Activated CD4-positive, alpha-beta memory T cell treated with anti-CD3 and anti-CD28 coated beads, Interleukin-2, amount 10 ng/mL, durations not matched to agents 7 days and 5 days (primary cell): ENCODE data around the gene UTS2R. TPM values are rescaled to one million over a fixed set of nuclear protein-coding genes. Genes with fewer than 3 reads are reported as not detected.
A peak's percentile ranks its signal among the peaks of the same experiment; 100 is the strongest.

Experiments used
- CTCF ChIA-PET: fragments of 350-600 bp; sonication (Branson Sonifier 250); formaldehyde crosslinking; loops from one replicate; lab custom pipeline; 2021; ENCODE audit warnings: antibody characterized with exemption, inconsistent platforms; lab: Charles Lee
- POLR2A ChIA-PET: fragments of 350-600 bp; sonication (Branson Sonifier 250); formaldehyde crosslinking; loops from one replicate; lab custom pipeline; 2021; ENCODE audit warnings: antibody characterized with exemption; lab: Charles Lee
- DNase-seq: peaks from one replicate; pipeline ENCODE4 v3.0.0-alpha.2; 2020
- H3K27ac Mint-ChIP-seq: one replicate; pipeline ENCODE4 v1.8.0; 2021; ENCODE audit warnings: mild to moderate bottlenecking, mixed read lengths
- H3K27me3 Mint-ChIP-seq: one replicate; pipeline ENCODE4 v1.8.0; 2021; ENCODE audit warnings: mixed read lengths
- H3K36me3 Mint-ChIP-seq: one replicate; pipeline ENCODE4 v1.8.0; 2021; ENCODE audit warnings: low read depth, mixed read lengths
- H3K4me1 Mint-ChIP-seq: one replicate; pipeline ENCODE4 v1.8.0; 2021; ENCODE audit warnings: mixed read lengths
- H3K4me3 Mint-ChIP-seq: one replicate; pipeline ENCODE4 v1.8.0; 2021; ENCODE audit warnings: mild to moderate bottlenecking, mixed read lengths
- H3K9me3 Mint-ChIP-seq: one replicate; pipeline ENCODE4 v1.8.0; 2021; ENCODE audit warnings: mixed read lengths
- total RNA-seq, 2 experiments: library from RNA; stranded (reverse); gene quantifications; one replicate each; pipeline ENCODE4 v1.2.3, GENCODE V29; 2021

The UTS2R gene
- total RNA-seq, 2 experiments from 2014 or later: not detected

GRCh38 chr17:82328994-82329507, 42.5 kb upstream of the UTS2R start:
- Mint-ChIP-seq H3K9me3 (no peaks in the 10 kb centered on the region), H3K4me3 (no peak overlapping the region), H3K27ac (no peak overlapping the region), H3K36me3 (no peaks in the 10 kb centered on the region), H3K4me1 (peaks cover 20% of the 10 kb centered on the region), H3K27me3 (peaks cover 5% of the 10 kb centered on the region)
- DNase-seq: no peak
- POLR2A ChIA-PET: no interaction called here
- CTCF ChIA-PET: interaction anchor here (1.0 kb wide), 1 partner anchor 9 kb away, joined by 3 read pairs; no protein-coding TSS in a partner anchor

GRCh38 chr17:82329683-82330321, 41.8 kb upstream of the UTS2R start:
- peaks cover 22% of the 10 kb centered on the region for H3K4me1 Mint-ChIP-seq
- H3K4me3 Mint-ChIP-seq: no peak overlapping the region
- H3K27me3 Mint-ChIP-seq: peaks cover 5% of the 10 kb centered on the region
- H3K9me3 Mint-ChIP-seq: no peaks in the 10 kb centered on the region
- H3K36me3 Mint-ChIP-seq: no peaks in the 10 kb centered on the region
- H3K27ac Mint-ChIP-seq: no peak overlapping the region
- CTCF ChIA-PET: interaction anchor here (0.8 to 1.0 kb wide), 2 partner anchors 8 to 9 kb away, joined by 3 read pairs; no protein-coding TSS in a partner anchor
- POLR2A ChIA-PET: interaction anchor here (1.4 kb wide), 1 partner anchor 31 kb away, joined by 3 read pairs; no protein-coding TSS in a partner anchor
- no peak for DNase-seq

GRCh38 chr17:82330322-82331239, 41.0 kb upstream of the UTS2R start:
- H3K9me3 Mint-ChIP-seq: no peaks in the 10 kb centered on the region
- no peaks in the 10 kb centered on the region for H3K36me3 Mint-ChIP-seq
- H3K4me1 Mint-ChIP-seq: peaks cover 26% of the 10 kb centered on the region
- peaks cover 7% of the 10 kb centered on the region for H3K27me3 Mint-ChIP-seq
- ChIA-PET CTCF (interaction anchor here (0.8 kb wide), 1 partner anchor 9 kb away, joined by 3 read pairs; no protein-coding TSS in a partner anchor), POLR2A (interaction anchor here (1.4 to 1.8 kb wide), 2 partner anchors 32 to 38 kb away, joined by 3 to 4 read pairs; no protein-coding TSS in a partner anchor)
- H3K4me3 Mint-ChIP-seq: no peak overlapping the region
- no peak for DNase-seq
- no peak overlapping the region for H3K27ac Mint-ChIP-seq

- Mint-ChIP-seq H3K27me3 (peaks cover 7% of the 10 kb centered on the region), H3K27ac (no peak overlapping the region), H3K4me3 (no peak overlapping the region), H3K36me3 (no peaks in the 10 kb centered on the region), H3K4me1 (peaks cover 32% of the 10 kb centered on the region), H3K9me3 (no peaks in the 10 kb centered on the region)
- ChIA-PET CTCF (no interaction called here), POLR2A (interaction anchor here (1.4 to 3.7 kb wide), 3 partner anchors 33 to 39 kb away, joined by 3 to 25 read pairs (median 4); no protein-coding TSS in a partner anchor)
- DNase-seq: no peak
Observed at GRCh38 chr17:82331345-82331939, 40.1 kb upstream of the UTS2R start.

- ChIA-PET CTCF (interaction anchor here (1.0 kb wide), 1 partner anchor 30 kb away, joined by 3 read pairs; no protein-coding TSS in a partner anchor), POLR2A (interaction anchor here (1.0 to 3.7 kb wide), 11 partner anchors 16 to 310 kb away, joined by 3 to 25 read pairs (median 6); partner anchors contain the start of genes CD7, CENPX, CSNK1D and LRRC45)
- Mint-ChIP-seq H3K4me3 (peak overlapping the region; percentile 84), H3K27ac (peak overlapping the region; percentile 78), H3K36me3 (no peaks in the 10 kb centered on the region), H3K4me1 (peaks cover 35% of the 10 kb centered on the region), H3K9me3 (no peaks in the 10 kb centered on the region), H3K27me3 (peaks cover 7% of the 10 kb centered on the region)
- peak; percentile 48 for DNase-seq
Observed at GRCh38 chr17:82332669-82333278, 38.8 kb upstream of the UTS2R start.

- peak within 1 kb of the TSS; percentile 98 for H3K27ac Mint-ChIP-seq
- POLR2A ChIA-PET: interaction anchor here (0.9 to 3.7 kb wide), 14 partner anchors 17 to 310 kb away, joined by 3 to 25 read pairs (median 5); partner anchors contain the start of genes CD7, CENPX, CSNK1D and LRRC45
- CTCF ChIA-PET: interaction anchor here (1.0 to 1.2 kb wide), 2 partner anchors 31 to 97 kb away, joined by 3 read pairs; no protein-coding TSS in a partner anchor
- H3K36me3 Mint-ChIP-seq: no peaks in the 10 kb centered on the region
- H3K4me1 Mint-ChIP-seq: peaks cover 36% of the 10 kb centered on the region
- DNase-seq: peak; percentile 32
- peak within 1 kb of the TSS; percentile 97 for H3K4me3 Mint-ChIP-seq
- no peaks in the 10 kb centered on the region for H3K9me3 Mint-ChIP-seq
- H3K27me3 Mint-ChIP-seq: peaks cover 9% of the 10 kb centered on the region
Observed at GRCh38 chr17:82333279-82334171, 38.0 kb upstream of the UTS2R start, which contains the start of gene SECTM1. TSS of gene SECTM1 (minus strand) at chr17:82333766. CDS start at chr17:82327240, 6,526 bp downstream.

GRCh38 chr17:82334204-82334621, 37.4 kb upstream of the UTS2R start:
- Mint-ChIP-seq H3K4me3 (peak overlapping the region; percentile 97), H3K36me3 (no peaks in the 10 kb centered on the region), H3K9me3 (no peaks in the 10 kb centered on the region), H3K27me3 (peaks cover 12% of the 10 kb centered on the region), H3K4me1 (peaks cover 43% of the 10 kb centered on the region), H3K27ac (peak overlapping the region; percentile 98)
- ChIA-PET CTCF (interaction anchor here (1.2 kb wide), 1 partner anchor 98 kb away, joined by 3 read pairs; no protein-coding TSS in a partner anchor), POLR2A (interaction anchor here (0.8 to 3.7 kb wide), 14 partner anchors 11 to 311 kb away, joined by 3 to 25 read pairs (median 5); partner anchors contain the start of genes CD7, CENPX, CSNK1D and LRRC45)
- DNase-seq: no peak

GRCh38 chr17:82334622-82335394, 36.8 kb upstream of the UTS2R start:
- ChIA-PET CTCF (interaction anchor here (1.4 kb wide), 1 partner anchor 16 kb away, joined by 4 read pairs; no protein-coding TSS in a partner anchor), POLR2A (interaction anchor here (0.8 to 3.7 kb wide), 7 partner anchors 12 to 129 kb away, joined by 3 to 25 read pairs (median 6); partner anchors contain the start of gene SLC16A3)
- peak; percentile 34 for DNase-seq
- Mint-ChIP-seq H3K9me3 (no peaks in the 10 kb centered on the region), H3K36me3 (no peaks in the 10 kb centered on the region), H3K4me3 (peak overlapping the region; percentile 97), H3K27ac (peak overlapping the region; percentile 98), H3K4me1 (peaks cover 47% of the 10 kb centered on the region), H3K27me3 (peaks cover 12% of the 10 kb centered on the region)

- Mint-ChIP-seq H3K27ac (peak overlapping the region; percentile 53), H3K27me3 (peaks cover 10% of the 10 kb centered on the region), H3K9me3 (peaks cover 4% of the 10 kb centered on the region), H3K36me3 (no peaks in the 10 kb centered on the region), H3K4me1 (peaks cover 35% of the 10 kb centered on the region), H3K4me3 (peak overlapping the region; percentile 1)
- DNase-seq: no peak
- CTCF ChIA-PET: interaction anchor here (1.5 kb wide), 1 partner anchor 56 kb away, joined by 4 read pairs; no protein-coding TSS in a partner anchor
- POLR2A ChIA-PET: interaction anchor here (1.3 kb wide), 1 partner anchor 42 kb away, joined by 3 read pairs; no protein-coding TSS in a partner anchor
Observed at GRCh38 chr17:82338858-82339633, 32.5 kb upstream of the UTS2R start.
